IPS-NIHi7 (cell line): ENCODE measurements around the gene C10orf90.

Source experiments
- DNase-seq: peaks from one replicate; pipeline ENCODE4 v3.0.0; 2012; ENCODE audit warnings: mixed read lengths; ENCODE audit errors: extremely low spot score

Gene C10orf90

DNA sequence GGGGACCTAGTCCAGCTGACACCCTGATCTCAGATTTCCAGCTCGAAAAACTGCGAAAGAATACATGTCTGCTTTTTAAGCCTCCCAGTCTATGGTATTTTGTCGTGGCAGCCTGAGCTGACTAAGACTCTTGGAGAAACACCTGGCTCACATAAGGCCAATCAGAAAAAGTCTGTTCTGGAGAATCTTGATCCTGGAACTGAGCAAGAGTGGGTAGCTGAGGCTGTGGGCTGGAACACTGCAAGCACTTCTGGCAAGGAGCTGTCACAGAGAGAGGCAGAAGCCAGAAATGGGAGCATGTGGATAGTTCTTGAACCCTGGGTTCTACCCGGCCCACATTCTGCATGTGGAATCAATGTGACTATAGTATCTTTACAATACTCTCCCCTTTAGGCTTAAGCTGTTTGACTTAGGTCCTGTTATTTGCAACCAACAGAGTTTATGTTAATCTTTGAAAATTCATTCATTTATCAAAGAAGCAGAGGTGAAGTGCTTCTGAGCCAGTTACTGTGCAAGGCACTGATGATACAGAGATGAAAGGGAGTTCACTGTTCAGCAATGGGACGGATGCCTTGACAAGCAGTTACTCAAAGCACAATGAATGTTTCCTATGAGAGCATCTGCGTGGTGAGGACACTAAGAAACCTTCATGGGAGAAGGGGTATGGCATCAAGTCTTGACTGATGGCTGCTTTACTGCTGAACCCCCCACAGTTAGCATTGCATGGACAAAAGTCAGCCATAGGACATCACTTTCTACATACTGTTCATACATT, 4.4 kb upstream of the C10orf90 start:
- no peak for DNase-seq

- DNase-seq: no peak
Observed at GRCh38 chr10:126673565-126673964, 3.1 kb upstream of the C10orf90 start.

- DNase-seq: no peak
Observed at GRCh38 chr10:126671402-126671975, 996 bp upstream of the C10orf90 start.

- DNase-seq: no peak
Observed at GRCh38 chr10:126670895-126671261, 385 bp upstream of the C10orf90 start.

DNA sequence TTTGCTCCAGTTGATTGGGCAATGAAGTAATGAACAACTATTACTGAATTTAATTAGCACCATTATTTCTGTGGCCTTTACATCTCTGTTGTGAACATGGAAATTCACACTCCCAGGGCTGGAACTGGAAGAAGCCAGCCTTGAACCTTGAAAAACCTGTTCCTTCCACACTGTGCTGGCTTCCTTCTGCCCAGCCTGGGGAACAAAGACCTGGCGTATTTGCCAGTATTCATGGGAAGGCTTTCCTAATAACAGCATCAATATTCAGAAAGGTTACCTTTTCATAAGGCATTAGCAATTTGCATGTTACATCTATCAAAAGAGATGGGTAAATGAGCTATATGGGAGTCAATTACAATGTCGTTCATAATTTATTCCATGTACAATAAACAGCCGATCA, 1.3 kb downstream of the C10orf90 start:
- no peak for DNase-seq

- no peak for DNase-seq
Observed at GRCh38 chr10:126668505-126668904, 2.0 kb downstream of the C10orf90 start.

DNA sequence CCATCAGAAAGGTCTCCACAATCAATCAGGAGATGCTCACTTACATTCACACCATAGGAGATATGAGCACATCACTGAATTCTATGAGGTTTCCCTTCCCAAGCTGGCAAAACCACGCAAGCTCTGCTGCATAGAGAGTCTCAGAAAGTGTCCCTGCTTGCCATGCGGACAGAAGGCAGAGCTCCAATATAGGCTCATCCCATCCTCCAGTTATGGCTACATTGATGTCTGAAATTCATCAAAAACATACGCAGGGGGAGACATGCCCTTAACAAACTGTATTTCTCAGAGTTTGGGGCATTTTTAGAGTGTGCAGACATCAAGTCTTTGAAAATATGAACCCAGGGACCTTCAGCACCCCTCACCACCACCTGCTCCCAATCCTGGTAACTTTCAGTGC, 2.9 kb downstream of the C10orf90 start:
- no peak for DNase-seq

GRCh38 chr10:126665207-126665606, 5.3 kb downstream of the C10orf90 start:
- no peak for DNase-seq

DNA sequence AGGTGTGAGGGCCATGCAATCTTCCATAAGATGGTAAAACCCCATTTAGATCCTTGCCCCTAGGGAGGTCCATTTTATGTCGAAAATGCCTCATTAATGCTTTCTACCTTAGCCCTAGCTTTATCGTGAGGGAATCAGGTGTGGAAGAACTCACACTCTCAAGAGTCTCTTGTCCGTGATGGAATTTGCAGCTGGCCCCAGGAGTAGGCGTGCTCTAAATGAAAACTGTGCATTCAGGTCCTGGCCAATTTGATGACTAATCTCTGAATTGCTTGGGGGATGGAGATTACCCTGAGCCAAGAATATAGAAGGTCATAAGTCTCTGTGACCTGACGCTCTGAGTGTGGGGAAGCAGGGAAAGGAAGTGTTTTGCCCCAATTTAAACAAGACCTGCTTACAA, 6.6 kb downstream of the C10orf90 start:
- no peak for DNase-seq

- no peak for DNase-seq
Observed at GRCh38 chr10:126663328-126663727, 7.2 kb downstream of the C10orf90 start.

DNA sequence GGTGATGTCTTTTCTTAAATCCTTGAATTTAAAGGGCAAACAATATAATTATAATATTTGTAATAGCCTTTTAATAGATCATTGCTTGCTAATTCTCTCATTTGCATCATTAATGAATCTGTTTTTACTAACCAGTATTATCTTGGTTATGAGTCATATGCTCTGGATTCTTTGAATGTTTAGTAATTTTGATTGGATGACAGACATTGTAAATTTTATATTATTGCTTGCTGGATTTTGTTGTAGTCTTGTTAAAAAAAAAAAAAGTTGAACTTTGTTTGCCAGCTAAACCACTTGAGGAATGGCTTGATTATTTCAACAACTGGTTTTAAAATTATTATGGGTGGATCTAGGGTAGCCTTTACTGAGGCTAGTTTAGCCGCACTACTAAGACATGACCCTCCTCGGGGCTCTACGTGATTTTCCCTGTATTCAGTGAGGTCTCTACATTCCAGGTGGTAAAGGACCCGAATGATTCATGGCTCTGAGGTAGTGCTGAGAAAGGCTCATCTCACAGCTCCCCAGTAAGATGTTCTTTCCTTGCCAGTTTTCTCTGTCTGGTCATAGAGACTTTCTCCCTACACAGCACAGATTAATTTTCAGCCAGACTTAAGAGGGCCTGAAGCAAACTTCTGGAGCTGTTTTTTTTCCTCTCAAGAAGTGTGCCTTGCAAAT, 8.5 kb downstream of the C10orf90 start:
- DNase-seq: no peak

DNA sequence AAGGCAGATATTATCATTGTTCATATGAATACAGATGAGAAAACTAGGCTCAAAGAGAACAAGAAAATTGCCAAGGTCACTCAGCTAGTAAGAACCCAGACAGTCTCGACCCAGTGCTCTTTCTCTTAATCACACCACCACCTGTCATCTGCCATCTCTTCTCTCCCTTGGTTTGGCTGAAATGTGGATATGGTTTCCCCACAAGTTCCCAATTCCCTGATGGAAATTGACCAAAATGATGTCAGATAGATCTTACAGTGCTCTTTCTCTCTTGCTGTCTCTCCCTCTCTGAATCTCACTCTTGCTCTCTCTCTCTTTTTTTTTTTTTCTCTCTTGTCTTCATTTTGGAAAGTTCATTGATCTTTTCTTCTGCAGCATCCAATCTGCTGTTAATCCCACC, 9.1 kb downstream of the C10orf90 start:
- DNase-seq: no peak

- no peak for DNase-seq
Observed at GRCh38 chr10:126659750-126660149, 10.7 kb downstream of the C10orf90 start.

DNA sequence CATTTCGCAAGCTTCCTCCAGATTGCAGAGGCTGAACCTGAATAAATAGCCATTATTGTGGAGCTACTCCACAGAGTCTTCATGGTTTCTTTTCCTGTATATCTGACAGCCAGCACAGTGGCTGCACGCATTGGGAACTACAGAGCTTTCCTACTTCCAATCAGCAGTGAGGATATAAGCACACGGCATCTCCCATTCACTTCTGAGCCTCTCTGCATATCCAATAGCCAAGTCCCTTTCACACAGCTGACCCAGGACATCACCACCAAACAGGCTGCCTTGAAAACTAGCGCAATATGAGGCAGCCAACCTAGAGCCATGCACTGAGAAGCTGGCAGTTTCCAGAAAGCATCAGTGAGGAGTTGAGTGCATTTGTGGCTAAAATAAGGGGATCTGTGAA, 11.6 kb downstream of the C10orf90 start:
- DNase-seq: no peak

GRCh38 chr10:126654579-126654978, 15.9 kb downstream of the C10orf90 start:
- no peak for DNase-seq

DNA sequence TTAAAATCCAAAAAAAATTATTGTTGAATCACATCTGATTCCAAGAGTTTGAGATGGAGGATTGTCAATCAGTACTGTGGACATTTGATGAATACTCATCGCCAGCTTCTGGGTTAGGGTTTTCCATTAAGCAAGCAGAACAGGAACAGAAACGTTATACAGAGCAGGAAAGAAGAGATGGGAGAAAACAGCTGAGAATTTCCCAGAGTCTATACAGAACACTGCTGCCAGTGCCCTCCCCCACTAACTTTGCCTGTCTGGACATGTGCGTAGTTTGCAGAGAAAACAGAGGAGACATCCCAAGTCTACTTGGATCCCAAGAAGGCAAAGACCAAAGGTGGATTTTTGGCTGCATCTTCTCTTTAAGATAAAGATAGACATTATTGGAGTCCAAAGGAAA, 19.0 kb downstream of the C10orf90 start:
- DNase-seq: no peak

DNA sequence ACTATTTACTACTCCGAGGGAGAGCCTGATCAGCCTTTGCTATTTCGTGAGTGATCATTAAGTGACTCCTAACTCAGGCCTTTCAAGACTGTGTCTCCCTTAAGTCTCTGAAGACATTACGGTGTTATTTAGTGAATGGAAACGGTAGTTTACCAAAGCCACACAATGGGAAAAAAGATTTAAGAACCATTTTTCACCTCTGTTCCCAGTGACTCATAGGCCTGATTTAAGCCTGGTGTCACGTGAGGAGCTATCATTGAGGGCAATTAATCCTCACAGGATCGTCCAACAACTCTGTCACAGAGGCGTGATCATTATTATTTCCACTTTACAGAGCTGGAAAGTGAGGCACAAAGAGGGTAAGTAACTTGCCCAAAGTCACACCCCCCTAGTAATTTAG, 20.3 kb downstream of the C10orf90 start:
- no peak for DNase-seq

DNA sequence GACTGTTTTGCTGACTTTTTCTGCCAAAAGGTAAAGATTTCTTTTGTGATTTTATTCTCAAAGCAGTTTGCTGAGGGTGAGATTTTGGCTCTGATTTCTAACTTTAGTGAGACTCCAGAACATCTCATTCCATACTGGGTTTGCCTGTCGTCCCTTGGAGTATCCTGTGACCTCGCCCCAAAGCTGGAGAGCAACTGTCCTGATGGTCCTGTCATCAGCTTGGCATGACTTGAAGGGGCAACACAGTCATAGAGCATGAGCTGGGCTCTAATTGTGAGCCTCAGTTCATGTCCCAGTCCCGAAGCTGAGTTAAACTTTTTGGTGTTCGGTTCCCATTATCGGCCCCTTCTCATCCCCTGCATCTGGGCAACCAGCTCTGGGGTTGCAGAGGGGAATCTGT, 23.4 kb downstream of the C10orf90 start:
- DNase-seq: no peak

GRCh38 chr10:126646110-126646509, 24.4 kb downstream of the C10orf90 start:
- DNase-seq: no peak

DNA sequence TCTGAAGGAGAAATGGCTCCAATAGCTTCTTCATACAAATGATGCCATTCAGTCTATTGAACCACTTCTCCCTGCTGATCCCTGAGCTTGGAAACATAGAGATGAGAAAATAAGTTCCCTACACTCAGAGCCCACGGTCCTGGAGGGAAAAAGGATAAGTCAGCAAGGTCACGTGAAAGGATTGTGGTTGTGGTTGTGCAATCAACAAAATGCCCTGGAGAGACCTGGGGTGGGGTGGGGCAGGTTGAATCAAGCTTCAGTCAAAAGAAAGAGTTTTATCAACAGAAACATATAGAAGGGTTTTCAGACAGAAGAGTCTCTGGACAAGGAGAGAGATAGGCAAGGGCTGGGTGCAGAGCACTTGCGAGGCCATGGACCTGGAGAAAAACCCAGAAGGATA, 30.1 kb downstream of the C10orf90 start:
- no peak for DNase-seq

DNA sequence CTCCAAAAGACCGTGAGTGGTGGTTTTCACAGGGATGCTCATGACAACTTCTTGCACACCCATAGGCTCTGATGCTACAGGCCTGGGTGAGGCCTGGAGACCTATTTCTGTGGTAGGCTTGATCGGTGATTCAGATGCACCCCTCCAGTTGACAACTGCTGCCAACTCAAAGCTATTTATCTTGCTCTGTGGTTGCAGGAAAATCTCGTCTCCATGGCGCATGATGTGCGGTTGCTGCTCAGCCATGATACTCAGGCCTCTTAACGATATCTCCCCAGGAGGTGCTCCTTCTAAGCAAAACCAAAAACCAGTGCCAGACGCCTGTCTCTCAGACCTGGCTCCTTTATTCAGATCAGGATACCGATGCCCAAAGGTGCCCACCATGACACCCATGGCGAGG, 31.4 kb downstream of the C10orf90 start:
- no peak for DNase-seq

GRCh38 chr10:126638542-126638941, 32.0 kb downstream of the C10orf90 start:
- no peak for DNase-seq

- DNase-seq: no peak
Observed at GRCh38 chr10:126637501-126637900, 33.0 kb downstream of the C10orf90 start.
